ENCODE measurements around the gene TGFBR2. TPM values are rescaled to one million over a fixed set of nuclear protein-coding genes. Genes with fewer than 3 reads are reported as not detected.

TGFBR2 gene
- total and polyA plus RNA-seq, 10 of the 15 experiments (the other 5 are each of a cell fraction or from before 2014, with no cell fraction given): 0.02 to 0.98 (median 0.18) TPM; not detected in 1

GRCh38 chr3:30622790-30623189 lies 16.4 kb downstream of the TGFBR2 start:
- SMC1A ChIA-PET (ENCODE audit: uncharacterized antibody, unreplicated experiment): interaction anchor here (1.6 kb wide), 1 partner anchor 387 kb away, joined by 3 read pairs; no protein-coding TSS in a partner anchor
- BruUV-seq (replicated peaks): no TSS peak

GRCh38 chr3:30623351-30623750 lies 16.9 kb downstream of the TGFBR2 start:
- Histone ChIP-seq H3K79me2 (ENCODE audit: control insufficient read depth, insufficient read depth, low read length) (no peaks in the 10 kb centered on the region), H3K27ac (ENCODE audit: control insufficient read depth, insufficient read depth) (no peak overlapping the region), H3K4me3 (no peak overlapping the region), H3K9ac (ENCODE audit: control insufficient read depth, insufficient read depth, low read length) (no peak overlapping the region), H3K9me3 (replicated peaks; ENCODE audit: control insufficient read depth, insufficient read depth, low read length) (no peaks in the 10 kb centered on the region), H4K20me1 (ENCODE audit: control insufficient read depth, insufficient read depth) (no peaks in the 10 kb centered on the region), H3K4me2 (ENCODE audit: control insufficient read depth, insufficient read depth) (no peak overlapping the region), H3K4me1 (ENCODE audit: control insufficient read depth, insufficient read depth, low read length) (no peaks in the 10 kb centered on the region), H3K36me3 (ENCODE audit: control insufficient read depth in 2 of 2, insufficient read depth in 2 of 2, low read length in 1 of 2) (no peaks in the 10 kb centered on the region), H3K27me3 (replicated peaks in 1 of 2; ENCODE audit: control insufficient read depth in 2 of 2, insufficient read depth in 2 of 2, low read length in 1 of 2) (no peaks in the 10 kb centered on the region; a peak in 1 of 4 replicates), H2AFZ (ENCODE audit: control insufficient read depth, low read depth, low read length) (no peak overlapping the region)
- FAIRE-seq: no peak
- ChIA-PET RAD21 (ENCODE audit: unreplicated experiment) (no interaction called here), SMC1A (ENCODE audit: uncharacterized antibody, unreplicated experiment) (no interaction called here), POLR2A (no interaction called here), CTCF (interaction anchor here (1.0 kb wide), 1 partner anchor 12 kb away, joined by 4 read pairs; no protein-coding TSS in a partner anchor)
- intact Hi-C loops (cut with micrococcal nuclease; ENCODE audit: unreplicated experiment) (no loop called here), in situ Hi-C loops (cut with MboI) (no loop called here)
- no peak for ATAC-seq
- no peak for DNase-seq (ENCODE audit: low read depth, low spot score)
- no TSS peak for BruUV-seq (replicated peaks)
- WGBS (ENCODE audit: insufficient coverage, insufficient replicate concordance, low lambda C conversion rate, missing lambda C conversion rate): 0% methylated on average over 5 of the region's 5 CpGs
- TF ChIP-seq BCL11A (IDR thresholded peaks at IDR 0.05; ENCODE audit: low read depth, low read length) (no peak), RELB (IDR thresholded peaks at IDR 0.05; ENCODE audit: low read depth) (no peak), SMAD5 (IDR thresholded peaks at IDR 0.05; ENCODE audit: low read depth) (no peak), RFX5 (IDR thresholded peaks at IDR 0.05; ENCODE audit: low read depth, low read length) (no peak), MEF2B (IDR thresholded peaks at IDR 0.05; ENCODE audit: partially characterized antibody, poor library complexity, severe bottlenecking) (no peak), YBX1 (IDR thresholded peaks at IDR 0.05) (no peak), KLF5 (IDR thresholded peaks at IDR 0.05; ENCODE audit: partially characterized antibody) (no peak), ZBTB4 (CRISPR knock-in tag; IDR thresholded peaks at IDR 0.05) (no peak), CEBPB (IDR thresholded peaks at IDR 0.05; ENCODE audit: borderline replicate concordance in 1 of 2, low read depth in 2 of 2, low read length in 2 of 2) (no peak), ZNF217 (IDR thresholded peaks at IDR 0.05) (no peak), POLR2A (IDR thresholded peaks at IDR 0.05; ENCODE audit: low read depth, low read length) (no peak), TAF1 (IDR thresholded peaks at IDR 0.05; ENCODE audit: borderline replicate concordance, low read depth, low read length) (no peak), SRF (IDR thresholded peaks at IDR 0.05; ENCODE audit: low read depth in 2 of 2, low read length in 2 of 2) (no peak), SIX5 (IDR thresholded peaks at IDR 0.05; ENCODE audit: low read depth, low read length, severe bottlenecking) (no peak)

More at GRCh38 chr3:30622790-30623189, 16.4 kb downstream of the TGFBR2 start:
- FAIRE-seq (no peak), DNase-seq (ENCODE audit: low read depth, low spot score) (no peak), ATAC-seq (no peak)
- in situ Hi-C loops (cut with MboI) (no loop called here), intact Hi-C loops (cut with micrococcal nuclease; ENCODE audit: unreplicated experiment) (no loop called here)
- TF ChIP-seq CHD2 (IDR thresholded peaks at IDR 0.05; ENCODE audit: borderline replicate concordance, low read depth, low read length): no peak
- no peak for TF ChIP-seq NRF1 (conservative IDR thresholded peaks at IDR 0.05; ENCODE audit: low read depth, low read length)
- H3K79me2 ChIP-seq (ENCODE audit: control insufficient read depth, insufficient read depth, low read length): no peaks in the 10 kb centered on the region
- RAD21 ChIA-PET (ENCODE audit: unreplicated experiment): no interaction called here
- H3K4me1 ChIP-seq (ENCODE audit: control insufficient read depth, insufficient read depth, low read length): no peaks in the 10 kb centered on the region
- no peak overlapping the region for H3K27ac ChIP-seq (ENCODE audit: control insufficient read depth, insufficient read depth)
- H3K9ac ChIP-seq (ENCODE audit: control insufficient read depth, insufficient read depth, low read length): no peak overlapping the region
- WGBS (ENCODE audit: insufficient coverage, insufficient replicate concordance, low lambda C conversion rate, missing lambda C conversion rate): 11% methylated on average over 3 of the region's 3 CpGs
- no peak overlapping the region for H2AFZ ChIP-seq (ENCODE audit: control insufficient read depth, low read depth, low read length)
- H3K36me3 ChIP-seq (ENCODE audit: control insufficient read depth in 2 of 2, insufficient read depth in 2 of 2, low read length in 1 of 2): no peaks in the 10 kb centered on the region
- H3K9me3 ChIP-seq (replicated peaks; ENCODE audit: control insufficient read depth, insufficient read depth, low read length): no peaks in the 10 kb centered on the region
- no peaks in the 10 kb centered on the region for H4K20me1 ChIP-seq (ENCODE audit: control insufficient read depth, insufficient read depth)
- POLR2A ChIA-PET: no interaction called here
- H3K27me3 ChIP-seq (replicated peaks in 1 of 2; ENCODE audit: control insufficient read depth in 2 of 2, insufficient read depth in 2 of 2, low read length in 1 of 2): no peaks in the 10 kb centered on the region; a peak in 1 of 4 replicates
- no peak overlapping the region for H3K4me3 ChIP-seq
- no peak overlapping the region for H3K4me2 ChIP-seq (ENCODE audit: control insufficient read depth, insufficient read depth)
- CTCF ChIA-PET: interaction anchor here (1.0 kb wide), 1 partner anchor 12 kb away, joined by 4 read pairs; no protein-coding TSS in a partner anchor
